ENCODE measurements around the gene KRTAP13-4. TPM values are rescaled to one million over a fixed set of nuclear protein-coding genes. Genes with fewer than 3 reads are reported as not detected.

The KRTAP13-4 gene
- total RNA-seq, 4 donors from 2014 or later: not detected

- no peak overlapping the region for H3K27ac ChIP-seq
- in situ Hi-C loops (cut with MboI; ENCODE audit: low pct_ligation_motif_present in 1 of 4, low pct_unique_long_range_greater_than_20kb in 1 of 4, low sequenced_read_pairs in 3 of 4): no loop called here
- no peaks in the 10 kb centered on the region for H3K9me3 ChIP-seq
- 55 to 59% methylated on average over 6 of the region's 6 CpGs for WGBS, 2 donors (ENCODE audit: low coverage in 1 of 2)
- no peak overlapping the region for H3K4me3 ChIP-seq
- no peaks in the 10 kb centered on the region for H3K36me3 ChIP-seq
- H3K4me1 ChIP-seq: no peaks in the 10 kb centered on the region
- no peak for DNase-seq
- TF ChIP-seq EP300 (IDR thresholded peaks at IDR 0.05; ENCODE audit: low read depth) (no peak), POLR2AphosphoS5 (IDR thresholded peaks at IDR 0.05) (no peak), CTCF (IDR thresholded peaks at IDR 0.05) (no peak), POLR2A (IDR thresholded peaks at IDR 0.05) (no peak)
- intact Hi-C loops (cut with DNase I; ENCODE audit: low total_unique reads): no loop called here
- H3K27me3 ChIP-seq: no peaks in the 10 kb centered on the region
Measured at GRCh38 chr21:30468900-30469714, 39.1 kb downstream of the KRTAP13-4 start.

GRCh38 chr21:30478004-30478403 is 48.0 kb downstream of the KRTAP13-4 start:
- no peak overlapping the region for H3K27ac ChIP-seq
- DNase-seq: no peak
- TF ChIP-seq POLR2AphosphoS5 (IDR thresholded peaks at IDR 0.05) (no peak), POLR2A (IDR thresholded peaks at IDR 0.05) (no peak), EP300 (IDR thresholded peaks at IDR 0.05; ENCODE audit: low read depth) (no peak), CTCF (IDR thresholded peaks at IDR 0.05) (no peak)
- H3K4me1 ChIP-seq: no peaks in the 10 kb centered on the region
- intact Hi-C loops (cut with DNase I; ENCODE audit: low total_unique reads) (no loop called here), in situ Hi-C loops (cut with MboI; ENCODE audit: low pct_ligation_motif_present in 1 of 4, low pct_unique_long_range_greater_than_20kb in 1 of 4, low sequenced_read_pairs in 3 of 4) (no loop called here)
- no peaks in the 10 kb centered on the region for H3K9me3 ChIP-seq
- H3K4me3 ChIP-seq: no peak overlapping the region
- WGBS, 2 donors (ENCODE audit: low coverage in 1 of 2): 18 to 28% methylated on average over 3 of the region's 3 CpGs
- no peaks in the 10 kb centered on the region for H3K27me3 ChIP-seq
- H3K36me3 ChIP-seq: no peaks in the 10 kb centered on the region

GRCh38 chr21:30479259-30479658 is 49.2 kb downstream of the KRTAP13-4 start:
- H3K27me3 ChIP-seq: no peaks in the 10 kb centered on the region
- H3K4me3 ChIP-seq: no peak overlapping the region
- H3K36me3 ChIP-seq: no peaks in the 10 kb centered on the region
- in situ Hi-C loops (cut with MboI; ENCODE audit: low pct_ligation_motif_present in 1 of 4, low pct_unique_long_range_greater_than_20kb in 1 of 4, low sequenced_read_pairs in 3 of 4) (no loop called here), intact Hi-C loops (cut with DNase I; ENCODE audit: low total_unique reads) (no loop called here)
- no peaks in the 10 kb centered on the region for H3K9me3 ChIP-seq
- no peak for DNase-seq
- WGBS, 2 donors (ENCODE audit: low coverage in 1 of 2): 65 to 77% methylated on average over 4 of the region's 4 CpGs
- TF ChIP-seq POLR2A (IDR thresholded peaks at IDR 0.05): no peak
- no peak for TF ChIP-seq POLR2AphosphoS5 (IDR thresholded peaks at IDR 0.05)
- TF ChIP-seq EP300 (IDR thresholded peaks at IDR 0.05; ENCODE audit: low read depth): no peak
- no peak for TF ChIP-seq CTCF (IDR thresholded peaks at IDR 0.05)
- no peaks in the 10 kb centered on the region for H3K4me1 ChIP-seq
- H3K27ac ChIP-seq: no peak overlapping the region

GRCh38 chr21:30480145-30480544 is 50.1 kb downstream of the KRTAP13-4 start, which contains the start of gene KRTAP19-1:
Gene KRTAP19-1, minus strand, starts transcription at chr21:30480367. Its CDS starts 50 bp downstream, at chr21:30480317.
- no peak for DNase-seq
- intact Hi-C loops (cut with DNase I; ENCODE audit: low total_unique reads): no loop called here
- H3K4me1 ChIP-seq: no peaks in the 10 kb centered on the region
- 17 to 82% methylated on average over 1 to 7 of the region's 7 CpGs for WGBS, 2 donors (ENCODE audit: low coverage in 1 of 2)
- TF ChIP-seq EP300 (IDR thresholded peaks at IDR 0.05; ENCODE audit: low read depth): no peak
- TF ChIP-seq CTCF (IDR thresholded peaks at IDR 0.05): no peak
- no peak for TF ChIP-seq POLR2A (IDR thresholded peaks at IDR 0.05)
- no peak for TF ChIP-seq POLR2AphosphoS5 (IDR thresholded peaks at IDR 0.05)
- H3K9me3 ChIP-seq: no peaks in the 10 kb centered on the region
- no peaks in the 10 kb centered on the region for H3K36me3 ChIP-seq
- no peaks in the 10 kb centered on the region for H3K27me3 ChIP-seq
- no peak within 1 kb of the TSS for H3K4me3 ChIP-seq
- in situ Hi-C loops (cut with MboI; ENCODE audit: low pct_ligation_motif_present in 1 of 4, low pct_unique_long_range_greater_than_20kb in 1 of 4, low sequenced_read_pairs in 3 of 4): no loop called here
- H3K27ac ChIP-seq: no peak within 1 kb of the TSS

Other genes starting within 250 kb of the KRTAP13-4 start
- 100 to 1,000 TPM in 1 of 4 donors, 10 to 100 TPM in 3; 13.5 to 107 (median 33.2) TPM for gene CLDN8, start 214.1 kb upstream of the KRTAP13-4 start, total RNA-seq
- not detected for gene KRTAP24-1, start 147.3 kb upstream of the KRTAP13-4 start, total RNA-seq
- not detected for gene KRTAP25-1, start 140.7 kb upstream of the KRTAP13-4 start, total RNA-seq
- not detected for gene KRTAP26-1, start 109.9 kb upstream of the KRTAP13-4 start, total RNA-seq
- gene KRTAP27-1, start 92.5 kb upstream of the KRTAP13-4 start, total RNA-seq: not detected
- not detected for gene KRTAP23-1, start 81.6 kb upstream of the KRTAP13-4 start, total RNA-seq
- 1 to 10 TPM in 2 of 4 donors, not detected in 2; 1.7 to 2.7 TPM for gene KRTAP13-2, start 57.9 kb upstream of the KRTAP13-4 start, total RNA-seq
- not detected for gene KRTAP13-1, start 34.2 kb upstream of the KRTAP13-4 start, total RNA-seq
- not detected for gene KRTAP13-3, start 4.3 kb upstream of the KRTAP13-4 start, total RNA-seq
- gene KRTAP15-1, start 10.1 kb downstream of the KRTAP13-4 start, total RNA-seq: not detected
- gene KRTAP19-1, start 50.1 kb downstream of the KRTAP13-4 start, total RNA-seq: not detected
- gene KRTAP19-2, start 57.2 kb downstream of the KRTAP13-4 start, total RNA-seq: not detected
- not detected for gene KRTAP19-3, start 61.8 kb downstream of the KRTAP13-4 start, total RNA-seq
- not detected for gene KRTAP19-4, start 66.9 kb downstream of the KRTAP13-4 start, total RNA-seq
- gene KRTAP19-5, start 71.9 kb downstream of the KRTAP13-4 start, total RNA-seq: not detected
- gene KRTAP19-6, start 111.6 kb downstream of the KRTAP13-4 start, total RNA-seq: not detected
- not detected for gene KRTAP19-7, start 131.1 kb downstream of the KRTAP13-4 start, total RNA-seq
- not detected for gene KRTAP22-2, start 160.2 kb downstream of the KRTAP13-4 start, total RNA-seq
- gene KRTAP6-3, start 162.2 kb downstream of the KRTAP13-4 start, total RNA-seq: not detected
- gene KRTAP6-2, start 168.7 kb downstream of the KRTAP13-4 start, total RNA-seq: not detected
- gene KRTAP22-1, start 170.9 kb downstream of the KRTAP13-4 start, total RNA-seq: not detected
- gene KRTAP6-1, start 183.7 kb downstream of the KRTAP13-4 start, total RNA-seq: not detected
- not detected for gene KRTAP20-1, start 186.2 kb downstream of the KRTAP13-4 start, total RNA-seq
- not detected for gene KRTAP20-4, start 190.4 kb downstream of the KRTAP13-4 start, total RNA-seq
- not detected for gene KRTAP20-2, start 205.0 kb downstream of the KRTAP13-4 start, total RNA-seq
- not detected for gene KRTAP20-3, start 212.6 kb downstream of the KRTAP13-4 start, total RNA-seq